ENCODE measurements around the gene AFF4. TPM values are rescaled to one million over a fixed set of nuclear protein-coding genes. Genes with fewer than 3 reads are reported as not detected.

The AFF4 gene
- total and polyA plus RNA-seq, 2 of the 4 experiments (the other 2 are of a cell fraction) = 27.3 to 57.2 TPM

GRCh38 chr5:132951897-132952296 lies 11.5 kb downstream of the AFF4 start:
- H4K91ac ChIP-seq (ENCODE audit: insufficient read depth, low read depth, low read length) = no peak overlapping the region
- H4K5ac ChIP-seq (ENCODE audit: low read depth, low read length) = no peak overlapping the region
- peaks cover 13% of the 10 kb centered on the region for H3K36me3 ChIP-seq (ENCODE audit: control insufficient read depth, insufficient read depth, low read length)
- no peak for ATAC-seq (ENCODE audit: low read depth)
- H3K9me3 ChIP-seq (ENCODE audit: control insufficient read depth, insufficient read depth, low read length) = no peaks in the 10 kb centered on the region
- H3K4me3 ChIP-seq (ENCODE audit: insufficient read depth, low read depth, low read length) = no peak overlapping the region
- TF ChIP-seq MAZ (IDR thresholded peaks at IDR 0.05; ENCODE audit: borderline replicate concordance, low read depth, low read length) (no peak), CEBPB (IDR thresholded peaks at IDR 0.05; ENCODE audit: low read depth, low read length) (no peak), RCOR1 (IDR thresholded peaks at IDR 0.05; ENCODE audit: insufficient replicate concordance, low read length) (no peak), ELK1 (IDR thresholded peaks at IDR 0.05; ENCODE audit: borderline replicate concordance, low read depth, low read length) (no peak), POLR2A (IDR thresholded peaks at IDR 0.05; ENCODE audit: low read depth, low read length) (no peak), NFE2L2 (IDR thresholded peaks at IDR 0.05; ENCODE audit: low read depth, low read length) (no peak), CTCF (conservative IDR thresholded peaks at IDR 0.05; ENCODE audit: low read depth, low read length) (no peak), RAD21 (IDR thresholded peaks at IDR 0.05; ENCODE audit: low read length) (no peak), MAFK (IDR thresholded peaks at IDR 0.05; ENCODE audit: low read depth, low read length) (no peak), BHLHE40 (IDR thresholded peaks at IDR 0.05; ENCODE audit: low read depth, low read length) (no peak), USF2 (IDR thresholded peaks at IDR 0.05; ENCODE audit: low read depth, low read length) (no peak), MXI1 (IDR thresholded peaks at IDR 0.05; ENCODE audit: borderline replicate concordance, low read depth, low read length) (no peak), FOS (IDR thresholded peaks at IDR 0.05; ENCODE audit: low read depth, low read length) (no peak), RFX5 (IDR thresholded peaks at IDR 0.05; ENCODE audit: low read depth, low read length) (no peak), SMC3 (IDR thresholded peaks at IDR 0.05; ENCODE audit: low read depth, low read length) (no peak), CHD1 (IDR thresholded peaks at IDR 0.05; ENCODE audit: low read depth, low read length) (no peak)
- intact Hi-C loops (cut with micrococcal nuclease) = no loop called here
- no peak overlapping the region for H2AFZ ChIP-seq (replicated peaks; ENCODE audit: low read length, poor library complexity)
- H3K56ac ChIP-seq (ENCODE audit: extremely low read depth, insufficient read depth, low read length) = no peak overlapping the region
- no peak overlapping the region for H2AK9ac ChIP-seq (replicated peaks; ENCODE audit: low read depth, low read length, poor library complexity)
- no peak overlapping the region for H3K27ac ChIP-seq (ENCODE audit: insufficient read depth, low read length)
- peaks cover 93% of the 10 kb centered on the region for H4K20me1 ChIP-seq (ENCODE audit: insufficient read depth, low read length)
- WGBS, 2 experiments (ENCODE audit: extremely low coverage in 2 of 2, insufficient read length in 1 of 2) = 100% methylated on average over 2 of the region's 2 CpGs
- no peak overlapping the region for H4K8ac ChIP-seq (ENCODE audit: low read depth in 2 of 2, low read length in 2 of 2)
- BruUV-seq (replicated peaks) = no TSS peak
- no peak overlapping the region for H3K18ac ChIP-seq (ENCODE audit: low read depth, low read length)
- POLR2A ChIA-PET (ENCODE audit: unreplicated experiment) = no interaction called here
- dilution Hi-C loops (cut with HindIII; ENCODE audit: low sequenced_read_pairs, unreplicated experiment) = no loop called here
- no peak overlapping the region for H3K23ac ChIP-seq (ENCODE audit: low read depth, low read length)
- no peak for DNase-seq
- H3K14ac ChIP-seq (replicated peaks; ENCODE audit: low read depth, low read length) = no peak overlapping the region
- no peak overlapping the region for H2BK15ac ChIP-seq (ENCODE audit: low read depth, low read length)
- H2BK120ac ChIP-seq (ENCODE audit: low read depth, low read length) = no peak overlapping the region
- H3K4ac ChIP-seq (ENCODE audit: low read depth, low read length) = no peak overlapping the region
- H3K4me2 ChIP-seq (ENCODE audit: low read depth, low read length) = no peak overlapping the region
- H3K4me1 ChIP-seq (ENCODE audit: control insufficient read depth, insufficient read depth, low read length) = peaks cover 19% of the 10 kb centered on the region
- H2AK5ac ChIP-seq (ENCODE audit: low read depth, low read length) = no peak overlapping the region
- no peak overlapping the region for H2BK5ac ChIP-seq (ENCODE audit: low read depth, low read length, poor library complexity, severe bottlenecking)
- H2BK20ac ChIP-seq (ENCODE audit: low read depth, low read length) = no peak overlapping the region
- CTCF ChIA-PET = interaction anchor here (0.7 kb wide), 1 partner anchor 111 kb away, joined by 3 read pairs; no protein-coding TSS in a partner anchor
- H3K79me1 ChIP-seq (ENCODE audit: low read depth in 1 of 2, low read length in 2 of 2) = peaks cover 8 to 54% of the 10 kb centered on the region in 2 experiments; a peak in 3 of 4 replicates
- H3K9ac ChIP-seq (ENCODE audit: low read depth, low read length) = no peak overlapping the region
- H3K9me1 ChIP-seq (ENCODE audit: insufficient read depth, low read length) = peaks cover 29% of the 10 kb centered on the region
- H3K27me3 ChIP-seq (ENCODE audit: control insufficient read depth, insufficient read depth, low read length) = no peaks in the 10 kb centered on the region
- in situ Hi-C loops (cut with MboI; ENCODE audit: low sequenced_read_pairs) = no loop called here
